Osteoblast (primary cell): Measurements from ENCODE around the gene EIF6. TPM values are rescaled to one million over a fixed set of nuclear protein-coding genes. Genes with fewer than 3 reads are reported as not detected.
A peak's percentile ranks its signal among the peaks of the same experiment; 100 is the strongest.

Experiments
- DNase-seq: peaks from one replicate; pipeline ENCODE4 v3.0.0; 2011; ENCODE audit warnings: low spot score, mixed read lengths; ENCODE audit not compliant: insufficient read length; ENCODE audit errors: missing footprints
- H2AFZ ChIP-seq: 2 replicates; pipeline ENCODE4 v1.6.0; 2011; ENCODE audit warnings: mild to moderate bottlenecking, low read length
- H3K27ac ChIP-seq: 2 replicates; pipeline ENCODE4 v1.5.1; 2011; ENCODE audit warnings: mild to moderate bottlenecking, low read depth, low read length, moderate library complexity
- H3K27me3 ChIP-seq: 2 replicates; pipeline ENCODE4 v1.6.0; 2012; ENCODE audit warnings: mild to moderate bottlenecking, control low read depth, inconsistent platforms, low read length, moderate library complexity; ENCODE audit not compliant: insufficient read depth
- H3K36me3 ChIP-seq: 2 replicates; pipeline ENCODE4 v1.5.1; 2011; ENCODE audit warnings: mild to moderate bottlenecking, low read length, control low read depth, moderate library complexity; ENCODE audit not compliant: insufficient read depth
- H3K4me1 ChIP-seq: 2 replicates; pipeline ENCODE4 v1.5.1; 2011; ENCODE audit warnings: mild to moderate bottlenecking, low read length, control low read depth, moderate library complexity; ENCODE audit not compliant: insufficient read depth
- H3K4me2 ChIP-seq: 2 replicates; pipeline ENCODE4 v1.6.0; 2011; ENCODE audit warnings: mild to moderate bottlenecking, low read length; ENCODE audit not compliant: insufficient read depth
- H3K4me3 ChIP-seq: fragments of 200-600 bp; sonication (generic); 3 replicates; pipeline ENCODE4 v1.5.1; 2012; ENCODE audit warnings: mild to moderate bottlenecking, low read length, inconsistent platforms; ENCODE audit not compliant: insufficient read depth
- H3K79me2 ChIP-seq: 2 replicates; pipeline ENCODE4 v1.6.0; 2012; ENCODE audit warnings: mild to moderate bottlenecking, low read length, control low read depth, inconsistent platforms; ENCODE audit not compliant: insufficient read depth
- H3K9me3 ChIP-seq: 2 replicates; pipeline ENCODE4 v1.5.1; 2011; ENCODE audit warnings: low read depth, low read length, control low read depth
- H4K20me1 ChIP-seq: 2 replicates; pipeline ENCODE4 v1.6.0; 2012; ENCODE audit warnings: mild to moderate bottlenecking, low read length, control low read depth; ENCODE audit not compliant: insufficient read depth
- total RNA-seq: library from RNA; depleted of rRNA; stranded (reverse); fragments of >200 nt; gene quantifications from 2 replicates; pipeline ENCODE4 v1.2.3, GENCODE V29; 2012
- TF ChIP-seq, protein P1 (sequence below): IDR thresholded peaks from 2 replicates; pipeline ENCODE4 v1.5.1; 2011; ENCODE audit warnings: mild to moderate bottlenecking, low read depth, low read length, moderate library complexity; ENCODE audit errors: extremely low read depth

EIF6 gene
- total RNA-seq, 1 donor: 121 TPM

DNA sequence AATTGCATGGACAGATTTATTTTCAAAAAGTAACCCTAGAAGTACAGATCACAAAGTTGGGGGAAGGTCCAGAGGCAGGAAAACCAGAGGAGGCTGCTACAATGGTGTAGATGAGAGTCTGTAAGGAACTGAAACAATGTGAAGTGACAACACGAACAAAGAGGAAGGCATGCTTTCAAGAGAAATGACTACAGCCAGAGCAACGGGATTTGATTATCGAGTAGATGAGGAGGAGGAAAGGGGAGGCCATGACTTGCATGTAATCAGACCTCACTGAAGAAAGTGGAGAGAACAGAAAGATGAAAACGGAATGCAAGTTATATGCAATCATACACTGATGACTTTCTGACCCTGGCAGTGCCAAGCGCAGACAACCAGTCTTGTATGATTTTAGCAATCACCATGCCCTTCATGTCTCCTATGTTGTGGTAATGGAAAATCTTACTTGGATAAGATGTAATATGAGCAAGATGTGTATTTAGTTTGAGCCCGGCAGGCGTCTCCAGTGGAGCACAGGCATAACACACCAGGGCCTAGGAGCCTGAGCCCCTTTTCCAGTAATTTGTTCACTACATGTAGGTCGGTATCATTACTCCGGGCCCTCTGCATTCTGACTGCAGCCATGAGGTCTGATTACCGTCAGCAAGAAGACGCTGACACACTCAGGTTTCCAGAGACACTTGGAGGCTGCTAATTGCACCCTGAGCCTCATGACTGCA lies 41.6 kb upstream of the EIF6 start:
- DNase-seq: no peak
- Histone ChIP-seq H3K4me3 (no peak overlapping the region), H3K4me2 (no peak overlapping the region), H3K27me3 (no peaks in the 10 kb centered on the region), H3K27ac (no peak overlapping the region), H4K20me1 (no peaks in the 10 kb centered on the region), H2AFZ (no peak overlapping the region), H3K9me3 (no peaks in the 10 kb centered on the region), H3K36me3 (peaks cover 4% of the 10 kb centered on the region), H3K4me1 (peaks cover 15% of the 10 kb centered on the region), H3K79me2 (no peaks in the 10 kb centered on the region)
- TF ChIP-seq, protein P1, sequence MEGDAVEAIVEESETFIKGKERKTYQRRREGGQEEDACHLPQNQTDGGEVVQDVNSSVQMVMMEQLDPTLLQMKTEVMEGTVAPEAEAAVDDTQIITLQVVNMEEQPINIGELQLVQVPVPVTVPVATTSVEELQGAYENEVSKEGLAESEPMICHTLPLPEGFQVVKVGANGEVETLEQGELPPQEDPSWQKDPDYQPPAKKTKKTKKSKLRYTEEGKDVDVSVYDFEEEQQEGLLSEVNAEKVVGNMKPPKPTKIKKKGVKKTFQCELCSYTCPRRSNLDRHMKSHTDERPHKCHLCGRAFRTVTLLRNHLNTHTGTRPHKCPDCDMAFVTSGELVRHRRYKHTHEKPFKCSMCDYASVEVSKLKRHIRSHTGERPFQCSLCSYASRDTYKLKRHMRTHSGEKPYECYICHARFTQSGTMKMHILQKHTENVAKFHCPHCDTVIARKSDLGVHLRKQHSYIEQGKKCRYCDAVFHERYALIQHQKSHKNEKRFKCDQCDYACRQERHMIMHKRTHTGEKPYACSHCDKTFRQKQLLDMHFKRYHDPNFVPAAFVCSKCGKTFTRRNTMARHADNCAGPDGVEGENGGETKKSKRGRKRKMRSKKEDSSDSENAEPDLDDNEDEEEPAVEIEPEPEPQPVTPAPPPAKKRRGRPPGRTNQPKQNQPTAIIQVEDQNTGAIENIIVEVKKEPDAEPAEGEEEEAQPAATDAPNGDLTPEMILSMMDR: no peak

DNA sequence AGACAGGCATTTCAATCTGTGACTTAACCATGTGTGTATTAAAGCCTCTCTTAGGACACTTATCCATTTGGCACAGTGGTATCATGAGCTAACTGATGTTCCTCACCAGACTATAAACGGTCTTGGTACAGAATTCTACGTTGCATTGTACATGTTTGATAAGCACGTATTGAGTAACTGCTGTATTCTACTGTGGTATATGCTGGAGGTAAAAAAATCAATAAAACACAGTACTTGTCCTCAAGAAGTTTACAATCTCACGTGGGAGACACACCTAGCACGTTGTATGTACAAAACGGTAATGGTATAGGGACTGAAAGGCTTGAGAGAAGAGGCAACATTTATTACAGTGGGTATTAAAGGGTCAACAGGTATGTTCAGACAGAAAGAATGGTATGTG lies 40.8 kb upstream of the EIF6 start:
- no peak for DNase-seq
- Histone ChIP-seq H4K20me1 (no peaks in the 10 kb centered on the region), H3K4me3 (no peak overlapping the region), H3K4me2 (no peak overlapping the region), H3K4me1 (peaks cover 23% of the 10 kb centered on the region), H3K79me2 (no peaks in the 10 kb centered on the region), H2AFZ (no peak overlapping the region), H3K36me3 (peaks cover 4% of the 10 kb centered on the region), H3K27me3 (no peaks in the 10 kb centered on the region), H3K27ac (no peak overlapping the region), H3K9me3 (no peaks in the 10 kb centered on the region)
- TF ChIP-seq, protein P1: no peak

DNA sequence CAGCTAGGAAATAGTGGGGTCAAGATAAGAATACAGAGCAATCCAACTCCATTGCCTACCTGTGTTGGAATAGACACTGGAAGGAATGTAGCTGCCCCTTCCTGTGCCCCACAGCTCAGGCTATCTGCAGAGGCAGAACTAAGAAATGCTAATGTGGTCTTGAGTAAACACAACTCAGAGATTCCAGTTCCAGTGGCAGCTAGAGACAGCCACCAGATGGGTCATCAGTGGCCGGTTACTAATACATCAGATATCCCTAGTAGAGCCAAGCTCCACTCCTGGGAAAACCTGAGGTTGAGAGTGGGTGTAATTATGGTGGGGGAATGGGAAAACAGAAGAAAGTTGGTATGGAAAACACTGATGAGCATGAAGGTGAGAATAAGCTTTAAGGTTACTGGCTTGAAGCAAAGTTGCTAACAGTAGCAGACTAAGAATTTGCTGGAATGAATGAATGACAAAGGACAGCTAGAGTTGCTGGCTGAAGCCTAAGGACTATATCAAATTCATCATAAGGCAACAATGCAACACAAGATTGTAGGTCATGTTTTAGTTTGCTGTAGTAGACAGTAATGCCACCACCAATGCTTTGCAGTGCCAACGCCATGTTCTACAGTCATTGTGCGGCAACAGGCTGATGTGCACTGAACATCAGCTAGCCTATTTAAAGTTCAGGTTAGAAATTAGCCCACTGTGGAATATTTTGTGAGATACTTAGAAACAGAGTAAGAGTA lies 36.0 kb upstream of the EIF6 start:
- Histone ChIP-seq H3K79me2 (no peaks in the 10 kb centered on the region), H3K27ac (peak overlapping the region; percentile 90), H3K4me3 (peak overlapping the region; percentile 11), H4K20me1 (no peaks in the 10 kb centered on the region), H3K9me3 (no peaks in the 10 kb centered on the region), H2AFZ (no peak overlapping the region), H3K4me2 (peak overlapping the region; percentile 64), H3K36me3 (no peaks in the 10 kb centered on the region), H3K27me3 (no peaks in the 10 kb centered on the region), H3K4me1 (peaks cover 48% of the 10 kb centered on the region)
- TF ChIP-seq, protein P1: no peak
- DNase-seq: peak; percentile 89

- Histone ChIP-seq H3K27ac (peak overlapping the region; percentile 90), H4K20me1 (no peaks in the 10 kb centered on the region), H3K79me2 (no peaks in the 10 kb centered on the region), H3K4me3 (peak overlapping the region; percentile 11), H3K27me3 (no peaks in the 10 kb centered on the region), H3K36me3 (no peaks in the 10 kb centered on the region), H3K4me2 (peak overlapping the region; percentile 64), H2AFZ (no peak overlapping the region), H3K9me3 (no peaks in the 10 kb centered on the region), H3K4me1 (peaks cover 55% of the 10 kb centered on the region)
- peak; percentile 66 for DNase-seq
- TF ChIP-seq, protein P1: no peak
Measured at GRCh38 chr20:35319871-35320197, 35.3 kb upstream of the EIF6 start.
